HG03354 (cell line): ENCODE data around the gene MAGI1.

ENCODE experiments used
- ATAC-seq: cut with Tn5 transposase; IDR thresholded peaks from one replicate; pipeline ENCODE4 v1.9.1; 2021; ENCODE audit warnings: mild to moderate bottlenecking; ENCODE audit not compliant: unreplicated experiment, poor library complexity, severe bottlenecking

Gene MAGI1

DNA sequence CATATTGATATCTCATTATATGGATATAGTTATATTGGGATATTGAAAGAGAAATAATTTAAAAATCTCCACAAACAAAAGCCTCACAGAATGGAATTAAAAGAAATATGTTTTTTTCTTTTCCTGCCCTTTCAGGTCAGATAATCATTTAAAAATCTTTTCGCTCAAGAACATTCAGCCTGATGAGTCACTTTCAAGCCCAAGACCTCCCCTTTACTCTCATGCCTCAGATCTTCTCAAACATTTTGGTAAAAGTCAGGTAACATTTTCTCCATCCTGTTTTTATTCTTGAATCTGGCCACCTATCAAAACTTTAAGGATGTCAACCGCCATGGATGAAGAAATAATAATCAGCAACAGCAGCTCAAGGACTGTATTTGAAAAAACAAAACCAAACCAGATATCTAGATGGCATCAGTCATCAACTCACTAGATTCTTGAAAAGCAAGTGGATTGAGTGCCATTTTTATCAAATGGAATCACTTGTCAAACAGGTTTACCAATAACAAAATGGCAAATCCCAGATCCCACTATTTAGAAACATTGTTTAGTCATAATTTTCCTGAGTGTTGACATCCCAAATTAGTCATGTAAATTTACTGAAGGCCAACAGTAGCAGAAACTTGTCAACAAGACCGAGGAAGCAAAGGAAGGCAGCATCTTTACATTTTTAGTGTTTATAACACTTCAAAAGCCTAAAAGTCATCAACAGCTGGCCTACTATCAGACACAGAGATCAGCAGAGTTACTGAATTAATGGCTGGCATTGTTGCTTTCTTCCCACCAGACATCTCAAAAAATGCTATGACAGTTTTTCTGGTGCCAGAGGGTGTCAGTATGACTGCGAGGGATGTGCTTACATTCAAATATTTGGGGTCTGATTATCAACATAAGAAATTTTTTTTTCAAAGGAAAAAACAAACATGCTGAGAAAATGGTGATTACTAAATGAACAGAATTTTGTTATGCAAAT lies 444.7 kb downstream of the MAGI1 start:
- no peak for ATAC-seq

DNA sequence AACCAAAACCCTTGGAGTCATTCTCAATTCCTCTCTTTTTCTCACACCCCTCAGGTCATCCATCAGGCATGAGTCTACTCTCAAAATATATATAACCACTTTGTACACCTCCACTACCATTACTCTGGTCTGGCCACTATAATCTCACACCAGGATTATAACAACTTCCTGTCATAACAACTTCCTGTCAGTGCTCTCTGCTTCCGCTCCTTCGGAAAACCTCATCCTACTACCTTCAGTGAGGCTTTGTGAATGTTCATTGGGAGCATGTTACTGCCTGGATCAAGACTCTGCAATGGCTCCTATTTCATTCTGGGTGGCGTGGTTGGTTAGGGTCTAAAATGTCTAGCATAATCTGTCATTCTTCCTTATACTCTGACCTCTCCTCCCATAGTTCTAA lies 447.4 kb downstream of the MAGI1 start:
- ATAC-seq: no peak

DNA sequence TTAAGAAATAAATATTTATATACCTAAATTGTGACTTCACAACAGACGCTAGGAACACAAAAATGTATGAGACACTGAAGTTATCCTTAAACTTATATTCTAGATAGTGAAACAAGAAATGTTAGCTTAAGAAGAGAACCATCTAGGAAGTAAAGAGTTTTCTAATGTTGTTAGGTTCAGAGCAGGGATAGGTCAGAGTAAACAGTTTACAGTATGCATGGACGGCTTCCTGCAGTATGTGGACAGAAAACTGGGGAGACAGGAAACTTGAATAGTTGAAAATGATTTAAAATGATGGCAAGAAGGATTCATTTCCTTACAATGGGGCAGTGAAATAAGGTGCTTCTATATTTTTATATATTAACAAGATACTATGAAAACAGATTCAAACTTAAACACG lies 449.8 kb downstream of the MAGI1 start:
- no peak for ATAC-seq

DNA sequence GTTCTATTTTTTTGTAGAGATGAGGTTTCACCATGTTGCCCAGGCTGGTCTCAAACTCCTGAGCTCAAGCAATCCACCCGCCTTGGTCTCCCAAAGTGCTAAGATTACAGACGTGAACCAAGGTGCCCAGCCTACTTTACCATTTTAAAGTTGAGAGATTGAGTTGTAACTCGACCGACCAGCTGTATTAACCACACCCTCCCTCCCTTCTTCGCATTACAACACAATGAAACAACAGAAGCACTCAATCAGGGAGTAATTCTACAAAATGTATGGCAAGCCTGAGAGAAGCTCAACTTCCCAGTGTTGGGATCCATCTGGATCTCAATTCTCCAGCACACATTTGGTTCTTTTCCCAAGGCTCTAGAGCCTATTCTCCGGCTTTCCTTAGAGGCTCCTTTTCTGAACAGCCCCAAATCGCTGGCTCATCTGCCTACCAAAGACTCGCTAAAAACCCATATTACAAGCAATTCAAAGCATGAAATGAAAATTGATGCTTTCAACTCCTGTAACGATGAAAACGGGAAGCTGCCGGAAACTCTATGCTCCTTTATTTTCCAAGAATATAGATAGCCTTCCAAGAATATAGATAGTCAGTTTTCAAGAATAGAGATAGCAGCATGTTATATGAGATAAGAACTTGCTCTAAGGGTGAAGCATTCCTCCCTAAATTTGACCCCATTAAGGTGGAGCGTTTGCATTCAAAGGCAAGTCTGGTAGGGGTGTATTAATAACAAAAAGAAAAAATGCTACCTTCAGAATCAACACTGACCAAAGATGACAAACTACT lies 450.9 kb downstream of the MAGI1 start:
- ATAC-seq: no peak

DNA sequence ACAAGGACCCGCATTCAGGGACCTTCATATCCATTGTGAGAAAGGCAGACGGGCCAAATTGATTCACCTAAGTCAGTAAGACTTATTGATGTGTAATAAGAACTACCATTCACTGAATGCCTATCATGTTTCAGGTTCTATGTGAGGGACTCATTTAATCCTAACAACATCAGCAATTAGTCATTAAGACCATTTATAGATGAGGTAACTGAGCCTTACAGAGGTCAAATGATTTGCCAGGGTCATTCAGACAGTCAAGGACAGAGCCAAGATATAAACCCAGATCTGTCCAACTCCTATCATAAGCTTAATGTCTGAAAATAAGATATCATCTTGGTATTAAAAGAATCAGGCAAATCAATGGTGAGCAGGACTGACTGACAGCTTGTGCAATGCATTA lies 453.8 kb downstream of the MAGI1 start:
- no peak for ATAC-seq

DNA sequence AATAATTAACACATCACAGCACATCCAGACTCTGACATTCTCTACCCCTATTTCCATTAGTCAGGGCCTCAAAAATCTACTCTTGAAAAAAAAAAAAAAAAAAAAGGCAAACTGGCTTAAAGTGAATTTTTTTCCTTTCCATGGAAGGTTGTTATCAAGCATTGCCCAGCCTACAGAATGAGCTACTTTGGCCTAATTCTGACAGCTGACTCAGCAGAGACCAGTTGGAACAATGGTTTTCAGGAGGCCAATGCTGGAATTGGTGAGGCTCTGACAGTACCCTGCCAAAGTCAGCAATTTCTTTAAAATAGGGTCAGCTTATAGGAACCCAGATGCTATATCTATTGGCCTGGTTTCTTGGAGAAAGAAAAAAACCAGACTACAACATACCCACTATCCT lies 454.7 kb downstream of the MAGI1 start:
- ATAC-seq: no peak

DNA sequence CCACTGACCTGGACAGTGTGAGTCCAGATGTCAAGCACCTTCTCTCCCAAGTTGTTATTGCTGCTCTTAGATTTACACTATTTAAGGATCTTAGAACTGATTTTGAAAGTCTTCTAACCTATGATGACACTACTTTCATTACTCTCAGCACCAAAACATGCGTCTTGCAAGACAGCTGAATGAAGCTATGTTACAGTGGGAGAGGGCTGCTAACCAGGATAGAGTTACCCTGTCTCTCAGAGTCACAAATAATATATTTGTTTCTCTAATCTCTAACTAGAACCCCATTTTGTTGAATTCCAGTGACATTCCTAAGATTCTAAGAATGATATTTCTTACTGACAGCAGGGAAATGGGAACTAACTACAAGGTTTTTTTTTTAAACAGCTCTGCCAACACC lies 455.5 kb downstream of the MAGI1 start:
- ATAC-seq: no peak

DNA sequence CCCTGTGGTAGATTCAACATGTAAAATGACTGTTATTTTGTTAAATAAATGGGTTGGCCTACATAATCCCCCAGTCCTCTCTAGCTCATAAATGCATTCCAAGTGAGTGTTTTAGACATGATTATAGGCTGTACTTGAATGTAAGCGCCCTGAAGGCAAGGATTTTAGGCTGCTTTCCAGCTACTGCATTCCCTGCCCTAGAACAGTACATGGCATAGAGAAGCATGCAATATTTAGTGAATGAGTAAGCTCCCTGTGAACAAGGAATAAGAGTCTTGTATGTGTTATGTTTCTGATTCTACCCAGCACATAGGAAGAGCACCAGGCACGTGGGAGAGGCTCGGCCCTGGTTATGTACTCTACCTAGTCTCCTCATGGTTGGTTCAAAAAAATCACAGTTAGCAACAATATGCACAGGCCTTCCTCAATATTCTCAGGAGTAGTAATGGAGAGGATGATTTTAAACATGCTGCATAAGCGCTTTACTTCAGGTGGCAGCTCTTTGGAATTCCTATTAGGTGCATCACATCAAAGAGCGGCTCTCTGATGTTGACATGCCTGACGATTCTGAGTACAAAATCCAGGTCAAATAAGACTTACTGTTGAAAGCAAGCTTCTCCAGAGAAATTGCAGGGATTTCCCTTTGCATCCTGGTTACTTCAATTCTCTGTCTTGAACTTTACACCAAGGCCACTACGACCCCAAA lies 456.6 kb downstream of the MAGI1 start:
- ATAC-seq: no peak

DNA sequence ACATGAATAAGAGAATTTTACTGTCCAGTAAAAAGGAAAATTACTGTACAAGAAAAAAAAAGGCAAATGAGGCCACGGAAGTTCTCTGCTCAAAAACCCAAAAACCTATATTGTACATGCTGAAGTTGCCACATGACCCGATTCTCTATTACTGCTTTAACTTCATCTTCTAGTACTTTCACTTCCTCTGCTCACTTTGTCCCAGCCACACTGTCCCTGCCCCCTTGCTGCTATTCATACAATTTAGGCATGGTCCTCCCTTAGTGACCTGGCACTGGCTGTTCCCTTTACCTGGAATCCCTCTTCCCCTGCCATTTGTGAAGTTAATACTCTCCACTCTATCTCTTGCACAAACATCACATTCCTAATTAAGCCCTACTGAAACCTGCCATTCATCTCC lies 457.4 kb downstream of the MAGI1 start:
- no peak for ATAC-seq

DNA sequence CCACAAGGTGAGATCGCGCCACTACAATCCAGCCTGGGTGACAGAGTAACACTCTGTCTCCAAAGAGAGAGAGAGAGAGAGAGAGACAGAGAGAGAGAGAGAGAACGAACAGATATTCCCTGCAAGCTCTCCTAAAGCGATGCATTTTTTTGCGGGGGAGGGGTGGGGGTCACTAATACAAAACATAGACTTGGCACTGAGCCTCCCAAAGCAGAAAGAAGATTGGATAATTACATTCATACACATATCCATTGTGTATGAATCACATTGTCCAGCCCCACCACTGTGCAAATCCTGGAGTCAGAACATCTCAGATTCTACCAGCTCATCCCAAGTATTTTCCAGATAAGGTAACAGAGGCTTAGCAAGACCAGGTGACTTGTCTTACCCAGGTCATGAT lies 459.9 kb downstream of the MAGI1 start:
- ATAC-seq: no peak

DNA sequence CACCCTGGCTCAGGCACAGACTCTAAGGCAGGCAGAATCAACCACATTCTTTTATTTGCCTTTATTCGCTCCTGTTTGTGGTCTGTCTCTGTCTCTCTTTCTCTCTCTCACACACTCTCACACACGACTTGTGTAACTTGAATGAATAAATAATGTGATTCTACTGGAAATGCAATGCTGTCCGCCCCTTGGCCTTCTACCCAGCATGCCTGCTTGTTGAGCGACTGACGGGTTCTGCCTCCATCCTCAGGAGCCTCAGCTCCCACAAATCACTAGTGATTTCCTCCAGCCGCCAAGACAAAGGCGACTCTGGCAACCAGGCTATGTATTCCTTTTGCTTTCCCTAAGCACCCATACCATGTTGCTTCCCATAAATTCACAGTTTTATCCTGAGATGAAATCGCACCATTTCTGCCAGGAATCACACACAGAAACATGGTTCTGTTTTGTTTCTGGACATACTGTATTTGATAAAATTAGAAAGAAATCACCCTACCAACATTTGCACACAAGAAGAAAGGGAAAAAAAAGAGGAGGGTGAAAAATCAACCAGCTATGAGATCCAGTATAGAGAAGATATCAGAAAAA lies 460.8 kb downstream of the MAGI1 start:
- no peak for ATAC-seq

DNA sequence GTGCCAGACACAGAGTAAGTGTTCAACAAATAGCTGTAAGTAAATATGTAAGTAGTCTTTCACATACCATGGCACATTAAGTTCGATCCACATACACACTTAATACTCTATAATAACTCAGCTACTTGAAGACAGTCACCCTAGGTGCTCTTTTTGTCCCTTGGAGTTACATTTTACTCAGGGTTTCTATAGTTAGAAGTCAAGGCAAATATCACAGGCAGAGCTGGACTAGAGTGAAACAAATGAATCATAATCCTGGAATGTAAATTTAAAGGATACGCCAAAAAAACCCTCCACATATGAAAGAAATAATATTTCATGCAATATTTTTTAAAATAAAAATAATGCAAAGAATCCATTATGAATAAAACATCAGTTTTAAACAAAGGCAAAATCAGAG lies 461.8 kb downstream of the MAGI1 start:
- no peak for ATAC-seq

DNA sequence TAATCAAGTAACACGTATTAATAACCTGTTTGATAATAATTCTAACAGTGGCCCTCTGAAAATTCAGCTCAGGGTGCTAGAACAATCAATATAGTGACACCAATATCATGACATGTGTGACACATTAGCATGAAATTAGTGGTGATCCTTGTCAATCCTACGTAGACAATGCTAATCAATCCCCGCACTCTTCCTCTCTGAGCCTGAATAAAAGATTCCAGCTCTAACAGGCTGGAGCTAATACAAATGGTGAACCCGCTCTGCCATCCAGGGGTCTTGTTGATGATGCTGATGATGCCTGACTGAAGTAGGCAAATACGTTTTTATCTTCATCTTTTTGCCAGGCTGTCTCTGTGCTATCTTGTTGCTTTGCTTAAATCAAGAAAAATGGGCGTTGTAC lies 462.5 kb downstream of the MAGI1 start:
- no peak for ATAC-seq

DNA sequence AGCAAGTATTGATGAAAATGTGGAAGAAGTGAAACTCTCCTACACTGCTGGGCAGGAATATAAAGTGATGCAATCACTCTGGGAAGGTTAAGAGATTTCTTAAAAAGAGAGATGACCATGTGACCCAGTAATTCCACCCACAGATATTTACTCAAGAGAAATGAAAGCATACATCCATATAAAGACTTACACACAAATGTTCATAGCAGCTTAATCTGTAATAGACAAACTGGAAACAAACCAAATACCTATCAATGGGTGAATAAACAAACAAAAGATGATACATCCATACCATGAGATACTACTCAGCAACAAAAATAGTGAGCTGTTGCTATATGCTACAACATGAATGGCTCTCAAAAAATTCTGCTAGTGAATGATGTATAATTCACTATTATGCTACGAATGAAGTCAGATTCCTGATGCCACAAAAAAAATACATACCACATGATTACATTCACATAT lies 463.3 kb downstream of the MAGI1 start:
- no peak for ATAC-seq

DNA sequence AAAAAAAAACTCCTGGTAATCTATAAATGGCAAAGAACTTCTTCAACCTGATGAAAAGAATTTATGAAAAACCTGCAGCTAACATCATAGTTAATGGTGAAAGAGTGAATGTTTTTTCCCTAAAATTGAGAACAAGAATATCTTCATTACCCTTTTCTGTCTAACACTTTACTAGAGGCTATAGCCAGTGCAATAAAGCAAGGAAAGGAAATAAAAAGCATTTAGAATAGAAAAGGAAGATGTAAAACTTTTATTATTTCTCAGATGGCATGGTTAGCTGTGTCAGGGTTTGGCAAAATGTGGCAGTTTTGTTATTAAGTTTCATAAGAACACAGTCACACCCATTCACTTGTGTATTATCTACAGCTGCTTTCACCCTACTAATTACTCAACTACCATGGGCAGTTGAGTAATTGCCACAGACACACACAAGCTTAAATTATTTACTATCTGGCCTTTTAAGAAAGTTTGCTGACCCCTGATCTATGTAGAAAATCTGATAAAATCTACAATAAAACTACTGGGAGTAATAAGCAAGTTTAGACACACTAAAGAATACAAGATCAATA lies 465.1 kb downstream of the MAGI1 start:
- ATAC-seq: no peak

DNA sequence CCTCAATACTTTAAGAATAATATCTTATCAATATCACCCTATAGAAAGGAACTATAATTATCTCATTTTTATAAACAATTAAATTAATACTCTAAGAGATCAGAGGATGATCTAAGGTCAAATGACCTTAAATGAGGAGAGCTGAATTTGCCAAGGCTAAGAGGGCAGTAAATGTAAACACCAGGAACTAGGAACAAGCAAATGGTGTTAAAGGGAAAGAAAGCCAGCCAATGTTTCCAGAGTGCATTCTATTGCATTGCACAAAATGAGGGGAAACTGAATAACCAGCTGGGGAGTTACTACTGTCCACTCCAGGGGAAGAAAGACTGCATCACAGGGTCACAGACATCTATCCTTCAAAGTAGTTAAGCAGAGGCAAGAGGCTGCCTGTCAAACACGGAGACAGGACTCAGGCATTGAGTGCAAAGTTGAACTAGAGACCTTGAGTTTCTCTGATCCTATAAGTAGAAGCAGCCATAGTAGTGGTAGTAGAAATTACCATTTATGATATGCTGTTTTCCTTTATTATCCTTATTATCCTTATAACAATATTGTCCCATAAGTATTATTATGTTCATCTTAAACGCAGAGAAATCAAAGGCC lies 466.4 kb downstream of the MAGI1 start:
- ATAC-seq: no peak

DNA sequence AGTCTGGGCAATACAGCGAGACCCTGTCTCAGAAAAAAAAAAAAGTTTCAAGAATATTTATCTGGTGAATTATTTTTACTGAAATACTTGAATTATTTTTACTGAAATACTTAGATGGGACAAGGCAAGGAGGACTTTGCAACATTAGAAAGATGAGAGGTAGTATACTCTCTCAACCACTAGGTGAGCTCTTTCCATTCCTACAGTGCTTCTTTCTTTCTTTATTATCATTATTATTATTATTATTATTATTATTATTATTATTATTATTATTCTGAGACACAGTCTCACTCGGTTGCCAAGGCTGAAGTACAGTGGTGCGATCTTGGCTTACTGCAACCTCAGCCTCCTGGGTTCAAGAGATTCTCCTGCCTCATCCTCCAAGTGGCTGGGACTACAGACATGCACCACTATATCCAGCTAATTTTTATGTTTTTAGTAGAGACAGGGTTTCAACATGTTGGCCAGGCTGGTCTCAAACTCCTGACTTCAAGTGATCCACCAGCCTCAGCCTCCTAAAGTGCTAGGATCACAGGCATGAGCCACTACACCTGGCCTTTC lies 468.8 kb downstream of the MAGI1 start:
- ATAC-seq: no peak

DNA sequence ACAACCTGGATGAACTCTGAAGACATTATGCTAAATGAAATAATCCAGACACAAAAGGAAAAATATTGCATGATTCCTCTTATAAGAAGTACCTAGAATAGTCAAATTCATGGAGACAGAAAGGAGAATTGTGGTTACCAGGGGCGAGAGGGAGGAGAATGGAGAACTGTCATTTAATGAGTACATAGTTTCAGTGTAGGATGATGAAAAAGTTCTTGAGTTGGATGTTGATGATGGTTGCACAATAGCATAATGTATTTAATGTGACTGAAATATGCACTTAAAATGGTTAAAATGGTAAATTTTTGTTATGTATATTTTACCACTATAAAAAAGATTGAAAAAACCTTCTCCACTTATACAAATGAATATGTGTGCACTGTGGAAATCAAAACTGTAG lies 469.6 kb downstream of the MAGI1 start:
- ATAC-seq: no peak

DNA sequence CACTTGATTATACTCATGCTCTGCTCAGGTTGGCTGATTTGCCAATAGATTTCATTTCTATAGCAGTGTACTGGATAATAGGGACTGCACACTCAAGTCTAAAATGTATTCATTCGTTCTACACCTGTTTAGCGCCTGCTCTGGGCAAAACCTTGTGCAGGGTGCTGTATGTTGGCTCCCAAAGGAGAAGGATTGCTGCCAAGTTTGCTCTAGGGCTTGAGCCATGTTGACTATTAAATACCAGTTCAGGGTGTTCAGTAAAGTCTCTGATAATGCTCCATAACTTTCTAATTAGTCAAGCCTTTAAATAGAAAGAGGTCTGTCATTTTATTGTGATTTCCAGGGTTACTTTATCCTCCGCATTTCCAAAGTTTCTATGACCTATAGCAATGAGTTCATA lies 470.2 kb downstream of the MAGI1 start:
- no peak for ATAC-seq
